Measurements from ENCODE around the gene JAG2. TPM values are rescaled to one million over a fixed set of nuclear protein-coding genes. Genes with fewer than 3 reads are reported as not detected.

JAG2 gene
- total RNA-seq, 1 experiment from 2014 or later, result 85.9 TPM

- no peak for TF ChIP-seq ELF1 (IDR thresholded peaks at IDR 0.05; ENCODE audit: borderline replicate concordance, low read depth)
- TF ChIP-seq JUND (IDR thresholded peaks at IDR 0.05), result no peak
- no peak for TF ChIP-seq ZFX (IDR thresholded peaks at IDR 0.05)
- TF ChIP-seq SP1 (IDR thresholded peaks at IDR 0.05; ENCODE audit: low read depth), result no peak
- no peak for TF ChIP-seq SRF (IDR thresholded peaks at IDR 0.05; ENCODE audit: low read depth)
- no peak for TF ChIP-seq EZH2 (IDR thresholded peaks at IDR 0.05)
- no peak for TF ChIP-seq CBX3 (IDR thresholded peaks at IDR 0.05; ENCODE audit: low read depth)
- no peak for TF ChIP-seq CTCF (IDR thresholded peaks at IDR 0.05 in 2 of 3, conservative IDR thresholded peaks at IDR 0.05 in 1 of 3; ENCODE audit: borderline replicate concordance in 1 of 3, insufficient read depth in 1 of 3, low read depth in 2 of 3, low read length in 2 of 3)
These were observed 1.8 kb downstream of the JAG2 start (continued) for GRCh38 chr14:105166571-105167302.

GRCh38 chr14:105165761-105166485 lies 2.7 kb downstream of the JAG2 start:
- H3K9me2 ChIP-seq (ENCODE audit: insufficient read depth), result no peaks in the 10 kb centered on the region
- DNase-seq (ENCODE audit: low read depth, low spot score) (no peak), ATAC-seq (no peak)
- no TSS peak for BruUV-seq (replicated peaks)
- ChIA-PET CTCF (interaction anchor here (1.5 kb wide), 1 partner anchor 16 kb away, joined by 4 read pairs; no protein-coding TSS in a partner anchor), POLR2A (interaction anchor here (1.6 kb wide), 1 partner anchor 27 kb away, joined by 3 read pairs; no protein-coding TSS in a partner anchor), RAD21 (ENCODE audit: low non-redundant PET in 1 of 2, low total read pairs in 2 of 2, uncharacterized antibody in 2 of 2, unreplicated experiment in 2 of 2) (no interaction called here)
- H3K9me3 ChIP-seq (ENCODE audit: control insufficient read depth in 1 of 2, insufficient read depth in 1 of 2, low read depth in 1 of 2, low read length in 2 of 2), result no peaks in the 10 kb centered on the region
- H2AFZ ChIP-seq (ENCODE audit: low read depth, low read length, poor library complexity, severe bottlenecking), result no peak overlapping the region
- H3K4me3 ChIP-seq (replicated peaks in 1 of 2; ENCODE audit: low read depth in 1 of 2, low read length in 2 of 2), result peak overlapping the region in 1 of 2 experiments; percentile 65; a peak in 2 of 4 replicates
- H4K20me1 ChIP-seq (ENCODE audit: insufficient read depth), result no peaks in the 10 kb centered on the region; the same call in 1 of the 2 replicates
- intact Hi-C loops (cut with micrococcal nuclease), result loop anchor here (2.0 to 10.0 kb wide), 2 partner anchors 73 to 191 kb away; partner anchors contain the start of gene AHNAK2
- H3K27ac ChIP-seq (ENCODE audit: low read depth, low read length), result peak overlapping the region; percentile 93
- H3K27me3 ChIP-seq (ENCODE audit: insufficient read depth, low read length), result no peaks in the 10 kb centered on the region
- peaks cover 45 to 70% of the 10 kb centered on the region in 2 experiments for H3K4me1 ChIP-seq (ENCODE audit: control insufficient read depth in 1 of 2, insufficient read depth in 2 of 2, low read length in 2 of 2)
- TF ChIP-seq SIN3A (IDR thresholded peaks at IDR 0.05; ENCODE audit: low read depth) (no peak), POLR2A (IDR thresholded peaks at IDR 0.05; ENCODE audit: borderline replicate concordance, extremely low read depth, insufficient read depth, insufficient read length) (no peak), ZFX (IDR thresholded peaks at IDR 0.05) (no peak)
- peak overlapping the region; percentile 98 for H3K4me2 ChIP-seq (ENCODE audit: low read length)
- peak overlapping the region; percentile 94 for H3K9ac ChIP-seq (ENCODE audit: low read length)
- peaks cover 66% of the 10 kb centered on the region for H3K79me2 ChIP-seq (ENCODE audit: insufficient read depth, low read length)
- peaks cover 0 to 3% of the 10 kb centered on the region in 2 experiments; a peak in 1 of 4 replicates for H3K36me3 ChIP-seq (ENCODE audit: control insufficient read depth in 1 of 2, insufficient read depth in 2 of 2, low read length in 2 of 2)
